ENCODE results near the gene MIOX. TPM values are rescaled to one million over a fixed set of nuclear protein-coding genes. Genes with fewer than 3 reads are reported as not detected.

The MIOX gene
- total and polyA plus RNA-seq, 9 of the 15 experiments (the other 6 are each of a cell fraction or from before 2014, with no cell fraction given): 0.08 TPM; not detected in 8

GRCh38 chr22:50525104-50525857 lies 38.6 kb downstream of the MIOX start, which contains the start of gene SCO2 (continued):
- TF ChIP-seq ZFP30 (CRISPR knock-in tag; IDR thresholded peaks at IDR 0.05; ENCODE audit: borderline replicate concordance) (no peak), HDAC3 (IDR thresholded peaks at IDR 0.05; ENCODE audit: borderline replicate concordance, partially characterized antibody) (no peak), RCOR1 (IDR thresholded peaks at IDR 0.05; ENCODE audit: borderline replicate concordance in 1 of 2, low read depth in 2 of 2, low read length in 2 of 2) (0 out of 4 replicates have a peak, but pooled peaks of 1 of the 2 experiments have one; percentile 11), ETV5 (CRISPR knock-in tag; IDR thresholded peaks at IDR 0.05; ENCODE audit: low read depth) (no peak), ZNF395 (CRISPR knock-in tag; IDR thresholded peaks at IDR 0.05) (no peak), STAT6 (CRISPR knock-in tag; IDR thresholded peaks at IDR 0.05) (0 out of 2 replicates have a peak, but pooled peaks have one; percentile 61), ZBTB5 (IDR thresholded peaks at IDR 0.05) (no peak), BRF2 (IDR thresholded peaks at IDR 0.05; ENCODE audit: borderline replicate concordance, insufficient read depth, insufficient read length) (no peak), ZNF316 (IDR thresholded peaks at IDR 0.05) (peak; percentile 56; the same call in 1 of the 2 replicates), ZNF707 (CRISPR knock-in tag; conservative IDR thresholded peaks at IDR 0.05) (no peak), ZKSCAN1 (IDR thresholded peaks at IDR 0.05; ENCODE audit: low read depth, low read length) (no peak), MTA3 (IDR thresholded peaks at IDR 0.05; ENCODE audit: borderline replicate concordance) (peak; percentile 83; the same call in 1 of the 2 replicates), PHF20 (IDR thresholded peaks at IDR 0.05; ENCODE audit: partially characterized antibody) (peak; percentile 11), NELFE (IDR thresholded peaks at IDR 0.05; ENCODE audit: insufficient read depth, insufficient read length) (no peak), MXI1 (IDR thresholded peaks at IDR 0.05; ENCODE audit: low read depth, low read length) (0 out of 2 replicates have a peak, but pooled peaks have one; percentile 13), ZNF384 (IDR thresholded peaks at IDR 0.05; ENCODE audit: low read depth, low read length) (no peak), BRF1 (IDR thresholded peaks at IDR 0.05; ENCODE audit: borderline replicate concordance, extremely low read depth, insufficient read length) (no peak), KLF6 (CRISPR knock-in tag; IDR thresholded peaks at IDR 0.05; ENCODE audit: borderline replicate concordance) (no peak), BACH1 (tag; IDR thresholded peaks at IDR 0.05) (no peak)
